HEK293 (cell line): ENCODE measurements around the gene RTCB.

Experiments used
- GLI2 ChIP-seq: fragments of 450-650 bp; formaldehyde crosslinking; IDR thresholded peaks from 2 replicates; pipeline ENCODE4; 2017; ENCODE audit warnings: missing biosample characterization, missing genetic modification characterization, low read depth, borderline replicate concordance
- TCF7L2 ChIP-seq: IDR thresholded peaks from 2 replicates; pipeline ENCODE4 v1.6.1; 2011; ENCODE audit warnings: low read depth, mild to moderate bottlenecking, inconsistent platforms, low read length, moderate library complexity, borderline replicate concordance
- ZBTB8A ChIP-seq: fragments of 450-650 bp; formaldehyde crosslinking; IDR thresholded peaks from 2 replicates; pipeline ENCODE4 v1.5.1; 2016; ENCODE audit warnings: missing biosample characterization, missing genetic modification characterization
- ZNF202 ChIP-seq: fragments of 450-650 bp; formaldehyde crosslinking; IDR thresholded peaks from 2 replicates; pipeline ENCODE4 v1.5.1; 2016; ENCODE audit warnings: missing biosample characterization, missing genetic modification characterization, borderline replicate concordance
- ZNF23 ChIP-seq: fragments of 450-650 bp; formaldehyde crosslinking; IDR thresholded peaks from 2 replicates; pipeline ENCODE4 v1.5.1; 2016; ENCODE audit warnings: missing biosample characterization, missing genetic modification characterization, borderline replicate concordance
- ZNF549 ChIP-seq: fragments of 450-650 bp; IDR thresholded peaks from 2 replicates; pipeline ENCODE4 v1.5.1; 2018; ENCODE audit warnings: missing biosample characterization, missing genetic modification characterization, mild to moderate bottlenecking, inconsistent platforms, moderate library complexity
- ZNF777 ChIP-seq: fragments of 450-650 bp; formaldehyde crosslinking; IDR thresholded peaks from 2 replicates; pipeline ENCODE4 v1.5.1; 2017; ENCODE audit warnings: missing biosample characterization, missing genetic modification characterization, borderline replicate concordance
- ZNF791 ChIP-seq: fragments of 450-650 bp; formaldehyde crosslinking; IDR thresholded peaks from 2 replicates; pipeline ENCODE4 v1.5.1; 2016; ENCODE audit warnings: missing biosample characterization, missing genetic modification characterization
- ZNF837 ChIP-seq: fragments of 450-650 bp; formaldehyde crosslinking; IDR thresholded peaks from 2 replicates; pipeline ENCODE4 v1.5.1; 2016; ENCODE audit warnings: missing biosample characterization, missing genetic modification characterization
- TF ChIP-seq, protein P1 (sequence below): fragments of 450-650 bp; formaldehyde crosslinking; IDR thresholded peaks from 2 replicates; pipeline ENCODE4 v1.5.1; 2016; ENCODE audit warnings: missing biosample characterization, missing genetic modification characterization
- TF ChIP-seq, protein P2 (sequence below): fragments of 450-650 bp; formaldehyde crosslinking; IDR thresholded peaks from 2 replicates; pipeline ENCODE4 v1.5.1; 2016; ENCODE audit warnings: missing biosample characterization, missing genetic modification characterization

DNA sequence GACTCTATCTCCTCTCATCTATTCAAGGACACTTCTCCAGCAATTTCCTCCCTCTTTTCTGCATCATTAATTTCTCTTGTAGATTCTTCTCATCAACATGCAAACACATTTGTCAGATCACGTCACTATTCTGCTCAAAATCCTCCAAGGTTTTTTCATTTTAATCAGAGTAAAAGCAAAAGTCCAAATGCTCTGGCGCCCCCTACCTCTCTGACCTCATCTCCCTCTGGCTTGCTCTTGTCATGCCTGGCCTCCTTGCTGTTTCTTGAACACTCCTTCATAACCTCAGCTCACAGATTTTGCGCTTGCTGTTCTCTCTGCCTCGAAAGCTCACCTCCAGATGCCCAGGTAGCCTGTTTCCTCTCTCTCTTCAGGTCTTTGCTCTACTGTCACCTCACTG lies 22.4 kb downstream of the RTCB start:
- TF ChIP-seq, protein P1, sequence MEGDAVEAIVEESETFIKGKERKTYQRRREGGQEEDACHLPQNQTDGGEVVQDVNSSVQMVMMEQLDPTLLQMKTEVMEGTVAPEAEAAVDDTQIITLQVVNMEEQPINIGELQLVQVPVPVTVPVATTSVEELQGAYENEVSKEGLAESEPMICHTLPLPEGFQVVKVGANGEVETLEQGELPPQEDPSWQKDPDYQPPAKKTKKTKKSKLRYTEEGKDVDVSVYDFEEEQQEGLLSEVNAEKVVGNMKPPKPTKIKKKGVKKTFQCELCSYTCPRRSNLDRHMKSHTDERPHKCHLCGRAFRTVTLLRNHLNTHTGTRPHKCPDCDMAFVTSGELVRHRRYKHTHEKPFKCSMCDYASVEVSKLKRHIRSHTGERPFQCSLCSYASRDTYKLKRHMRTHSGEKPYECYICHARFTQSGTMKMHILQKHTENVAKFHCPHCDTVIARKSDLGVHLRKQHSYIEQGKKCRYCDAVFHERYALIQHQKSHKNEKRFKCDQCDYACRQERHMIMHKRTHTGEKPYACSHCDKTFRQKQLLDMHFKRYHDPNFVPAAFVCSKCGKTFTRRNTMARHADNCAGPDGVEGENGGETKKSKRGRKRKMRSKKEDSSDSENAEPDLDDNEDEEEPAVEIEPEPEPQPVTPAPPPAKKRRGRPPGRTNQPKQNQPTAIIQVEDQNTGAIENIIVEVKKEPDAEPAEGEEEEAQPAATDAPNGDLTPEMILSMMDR (tag by site-specific recombination) = peak; percentile 49
- TF ChIP-seq ZBTB8A = no peak
- no peak for TF ChIP-seq TCF7L2
- no peak for TF ChIP-seq ZNF791 (tag by site-specific recombination)
- no peak for TF ChIP-seq GLI2 (tag by site-specific recombination)
- TF ChIP-seq, protein P2, sequence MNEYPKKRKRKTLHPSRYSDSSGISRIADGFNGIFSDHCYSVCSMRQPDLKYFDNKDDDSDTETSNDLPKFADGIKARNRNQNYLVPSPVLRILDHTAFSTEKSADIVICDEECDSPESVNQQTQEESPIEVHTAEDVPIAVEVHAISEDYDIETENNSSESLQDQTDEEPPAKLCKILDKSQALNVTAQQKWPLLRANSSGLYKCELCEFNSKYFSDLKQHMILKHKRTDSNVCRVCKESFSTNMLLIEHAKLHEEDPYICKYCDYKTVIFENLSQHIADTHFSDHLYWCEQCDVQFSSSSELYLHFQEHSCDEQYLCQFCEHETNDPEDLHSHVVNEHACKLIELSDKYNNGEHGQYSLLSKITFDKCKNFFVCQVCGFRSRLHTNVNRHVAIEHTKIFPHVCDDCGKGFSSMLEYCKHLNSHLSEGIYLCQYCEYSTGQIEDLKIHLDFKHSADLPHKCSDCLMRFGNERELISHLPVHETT = no peak
- TF ChIP-seq ZNF777 (tag by site-specific recombination) = no peak
- no peak for TF ChIP-seq ZNF202 (tag by site-specific recombination)
- no peak for TF ChIP-seq ZNF23
- no peak for TF ChIP-seq ZNF549 (tag by site-specific recombination)
- TF ChIP-seq ZNF837 (tag by site-specific recombination) = no peak
